GM19035 (cell line): ENCODE data around the gene SPACA9.

Experiments used
- ATAC-seq: cut with Tn5 transposase; IDR thresholded peaks from one replicate; pipeline ENCODE4 v1.9.1; 2021; ENCODE audit not compliant: unreplicated experiment

The SPACA9 gene

DNA sequence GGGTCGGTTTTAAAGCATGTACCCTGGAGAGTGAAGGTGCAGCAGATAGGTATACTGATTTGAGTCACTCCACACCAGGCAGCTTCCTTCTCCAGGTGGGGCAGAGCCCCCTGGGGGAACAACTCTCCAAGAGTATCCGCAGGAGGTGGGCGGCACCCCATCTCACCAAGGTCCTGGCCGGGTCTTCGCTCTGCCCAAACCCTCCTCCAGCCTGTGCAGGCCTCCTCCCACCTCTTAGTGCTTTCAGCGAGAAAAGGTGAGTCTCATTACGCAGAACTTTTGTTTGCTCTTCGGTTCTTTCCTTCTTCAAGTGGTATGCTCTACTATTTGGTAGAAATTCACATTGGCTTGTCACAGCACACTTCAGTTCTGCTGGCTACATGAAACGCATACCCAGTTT lies 13.7 kb downstream of the SPACA9 start:
- ATAC-seq = no peak

DNA sequence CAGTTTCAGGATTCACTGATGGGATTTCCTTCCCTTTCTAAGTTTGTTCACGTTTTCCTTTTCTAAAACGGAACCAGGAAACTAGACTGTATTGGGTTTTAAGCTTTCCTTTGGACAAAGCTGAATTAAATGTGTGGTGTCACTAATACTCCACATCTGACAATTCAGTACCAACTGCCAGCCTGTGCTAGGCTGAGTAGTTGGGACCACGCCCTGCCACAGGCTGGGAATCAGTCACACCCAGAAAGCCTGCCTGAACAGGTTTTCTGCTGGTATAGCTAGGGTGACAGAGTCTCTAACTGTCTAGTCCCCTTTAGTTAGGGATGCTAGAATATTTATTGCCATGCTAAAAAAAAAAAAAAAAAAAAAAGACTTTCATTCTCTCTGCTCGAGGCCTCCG lies 15.6 kb downstream of the SPACA9 start:
- ATAC-seq = no peak

DNA sequence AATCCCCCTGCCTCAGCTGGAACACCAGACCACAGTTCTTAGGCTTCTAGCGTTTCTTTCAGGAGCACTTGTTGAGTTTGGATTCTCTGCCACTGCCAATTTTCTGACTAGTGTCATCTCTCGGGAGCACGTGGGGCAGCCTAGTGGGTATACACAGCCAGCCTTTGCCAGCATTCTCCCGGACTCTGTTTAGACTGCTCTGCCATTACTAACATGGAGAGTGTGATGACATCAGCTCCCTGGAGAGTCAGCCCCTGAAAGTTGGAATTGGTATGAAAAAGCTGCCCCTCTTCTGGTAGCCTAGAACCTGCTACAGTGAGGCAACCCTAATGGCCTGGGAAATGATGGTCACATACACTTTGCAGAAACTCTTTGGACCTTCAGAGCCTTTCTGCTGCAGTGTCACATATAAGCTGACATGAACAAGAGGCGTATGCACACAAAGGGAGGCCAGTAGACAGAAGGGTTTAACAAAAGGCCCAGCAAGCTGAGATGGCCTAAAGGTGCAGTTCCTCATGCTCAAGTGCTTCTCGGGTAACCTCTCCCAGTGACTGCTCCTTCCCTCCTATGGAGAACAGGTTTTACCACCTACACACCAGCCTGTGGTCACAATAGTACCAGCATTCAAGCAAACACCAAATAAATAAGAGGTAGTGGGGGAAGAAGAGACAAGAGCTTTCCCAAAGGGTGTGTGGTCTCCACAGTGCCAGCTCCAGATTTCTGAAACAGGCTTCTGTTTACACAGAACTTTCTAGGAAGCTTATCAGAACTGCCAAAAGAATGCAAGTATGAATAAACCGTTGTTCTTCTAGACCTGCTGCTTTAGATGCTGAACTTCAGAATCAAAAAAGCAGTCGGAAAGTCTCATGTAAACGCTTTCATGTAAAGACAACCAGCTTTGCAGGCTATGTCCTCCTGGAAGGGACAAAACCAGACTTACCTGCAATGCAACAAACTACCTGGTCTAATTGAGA lies 16.5 kb downstream of the SPACA9 start:
- ATAC-seq = no peak

DNA sequence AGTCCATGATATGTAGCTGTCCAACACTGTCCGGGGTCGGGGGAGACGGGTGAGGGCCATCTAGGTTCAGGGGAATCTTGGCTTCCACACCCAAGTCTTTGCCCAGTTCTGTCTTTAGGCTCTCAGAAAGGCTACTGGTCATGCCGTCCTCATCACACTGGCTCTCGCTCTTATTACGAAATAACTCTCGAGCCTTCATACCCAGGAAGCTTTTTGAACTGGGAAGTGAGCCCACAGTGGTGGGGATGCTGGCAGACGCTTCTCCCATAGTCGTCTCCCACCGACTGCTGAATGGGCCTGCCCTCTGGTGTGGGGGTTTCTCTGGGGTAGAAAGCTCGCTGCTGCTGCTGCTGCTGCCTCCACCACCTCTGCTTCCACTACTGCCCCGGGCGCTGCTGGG lies 17.6 kb downstream of the SPACA9 start:
- ATAC-seq = no peak

DNA sequence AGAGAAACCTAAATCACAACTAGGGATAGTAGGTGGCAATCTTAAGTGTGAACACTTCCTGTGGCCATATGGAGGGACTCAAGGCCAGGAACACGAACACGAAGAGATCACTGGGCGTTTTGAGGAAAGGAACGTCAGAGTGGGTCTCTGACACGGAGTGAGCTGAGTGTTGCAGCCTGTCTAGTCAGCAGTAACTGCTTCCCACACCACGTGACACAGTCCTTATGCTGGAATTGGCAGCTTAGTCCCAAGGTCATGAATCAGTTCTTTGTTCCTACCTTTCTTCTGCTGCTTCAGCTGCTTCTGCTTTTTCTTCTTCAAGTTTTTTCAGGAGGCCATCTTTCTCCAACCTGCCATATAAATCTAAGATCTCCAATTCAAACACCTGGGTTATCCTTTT lies 18.2 kb downstream of the SPACA9 start:
- no peak for ATAC-seq

DNA sequence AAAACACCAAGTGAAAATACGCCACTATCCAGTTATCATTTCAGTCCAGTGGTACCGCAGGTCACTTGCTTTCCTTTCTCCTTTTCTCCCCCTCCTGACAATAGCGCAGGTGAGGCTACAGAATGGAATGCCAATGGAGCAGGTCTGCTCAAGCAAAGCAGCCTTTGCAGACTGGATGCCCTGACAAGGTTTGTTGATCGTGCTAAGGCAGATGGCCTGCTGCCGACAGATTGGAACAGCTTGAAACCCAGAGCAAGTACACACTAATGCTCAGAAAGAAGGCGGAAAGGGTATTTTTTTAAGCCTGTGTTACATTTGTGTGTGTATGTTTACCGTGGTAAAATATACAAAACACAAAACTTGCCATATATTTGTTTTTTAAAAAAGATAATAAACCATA lies 19.4 kb downstream of the SPACA9 start:
- ATAC-seq = no peak

DNA sequence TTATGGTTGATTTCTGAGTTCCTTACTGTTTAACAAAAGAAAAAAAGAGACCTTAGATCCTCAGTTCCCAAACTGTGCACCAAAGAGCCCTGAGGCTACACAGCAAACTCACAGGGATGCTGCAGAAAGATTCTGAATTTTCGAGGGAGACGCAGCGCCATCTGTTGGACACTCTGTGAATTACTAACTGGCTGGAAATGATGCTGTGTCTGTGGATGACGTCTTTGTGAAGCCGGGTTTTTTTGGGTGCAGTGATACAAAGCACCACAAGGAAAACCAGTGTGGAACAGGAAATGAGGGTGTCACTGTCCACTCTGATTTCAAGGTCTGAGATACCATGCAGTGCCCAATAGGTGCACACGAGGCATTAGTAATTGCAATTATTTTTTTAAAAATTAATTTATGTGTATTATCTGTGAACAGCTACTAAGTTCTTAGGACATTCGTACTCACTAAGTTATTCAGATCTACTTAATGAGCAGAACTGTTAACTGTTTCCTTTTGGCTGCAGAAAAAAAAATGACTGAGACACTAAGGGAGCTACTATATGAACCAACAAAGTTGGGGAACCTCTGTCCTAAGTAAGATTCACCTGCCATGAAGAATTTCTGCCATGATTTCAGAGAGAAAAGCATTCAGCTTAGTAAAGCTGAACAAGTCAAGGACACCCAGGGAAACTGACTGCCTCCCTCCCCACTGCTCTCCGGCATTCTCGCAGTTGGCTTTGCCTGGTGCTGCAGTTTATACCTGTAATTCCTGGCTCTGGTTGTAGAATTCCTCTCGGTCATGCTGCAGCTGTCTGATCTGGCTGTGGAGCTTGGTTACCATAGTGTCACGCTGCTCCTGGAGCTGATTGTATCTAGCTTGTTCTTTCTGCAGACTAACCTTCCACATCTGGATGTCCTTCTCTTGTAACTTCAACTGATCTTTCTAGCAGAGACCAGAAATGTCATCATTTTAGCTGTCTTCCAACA lies 23.4 kb downstream of the SPACA9 start:
- no peak for ATAC-seq

DNA sequence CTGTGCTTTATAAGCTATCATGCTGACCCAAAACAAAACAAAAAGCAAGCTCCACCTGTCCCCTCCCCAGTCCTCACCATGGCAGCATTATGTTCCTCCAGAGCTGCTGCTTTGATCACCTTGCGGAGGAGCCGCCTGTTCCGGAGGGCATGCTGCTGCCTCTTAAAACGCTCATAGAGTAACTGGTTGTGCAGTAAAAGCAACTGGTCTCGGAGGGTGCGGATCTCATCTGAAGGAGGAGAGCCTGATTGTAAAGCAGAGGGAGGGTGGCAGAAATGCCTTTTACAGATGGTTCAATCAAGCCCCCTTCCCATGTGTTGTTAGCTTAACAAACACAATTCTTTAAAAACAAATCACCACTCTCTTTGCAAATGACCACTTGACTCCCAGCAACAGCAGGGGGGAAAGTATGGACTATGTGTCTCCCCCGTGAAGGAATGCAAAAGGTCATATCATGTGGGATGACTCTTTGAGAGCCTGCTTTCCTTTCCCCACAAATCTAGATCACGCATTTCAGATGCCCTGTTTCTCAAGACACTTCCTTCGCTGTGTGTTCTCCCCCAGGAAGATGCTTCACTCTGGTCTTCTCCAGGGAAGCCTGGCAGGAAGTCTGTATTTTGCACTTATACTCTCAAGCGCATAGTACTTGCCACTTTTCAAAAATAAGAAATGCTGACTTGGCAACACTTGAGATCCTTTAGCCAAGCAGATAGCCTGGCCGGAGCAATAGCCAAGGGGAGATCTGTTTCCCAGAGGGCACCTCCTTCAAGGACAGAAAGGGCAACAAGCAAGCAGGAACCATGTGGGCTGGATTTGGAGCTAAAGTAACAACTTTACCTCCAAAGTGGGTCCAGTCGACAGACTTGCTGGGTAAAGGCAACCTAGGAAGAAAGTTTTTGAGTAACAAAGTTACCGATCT lies 25.1 kb downstream of the SPACA9 start:
- ATAC-seq = no peak

DNA sequence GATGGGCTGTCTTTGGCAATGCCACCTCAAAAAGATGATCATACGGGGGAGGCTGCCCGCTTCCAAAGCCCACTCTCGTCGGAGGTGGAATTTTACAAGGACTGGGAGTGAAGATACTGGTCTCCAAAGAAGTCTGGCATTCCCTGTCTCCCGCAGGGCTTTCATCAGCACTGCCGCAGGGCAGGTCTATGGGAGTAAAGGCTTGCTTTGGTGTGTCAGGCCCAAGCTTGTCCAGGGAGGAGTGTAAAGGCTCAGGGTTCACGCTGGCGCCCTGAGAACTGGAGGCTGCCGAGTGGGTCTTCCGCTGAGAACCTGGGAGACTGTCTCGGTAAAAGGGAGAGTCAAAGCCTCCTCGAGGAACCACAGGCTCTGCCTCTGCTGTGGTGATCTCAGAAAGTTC lies 27.0 kb downstream of the SPACA9 start:
- no peak for ATAC-seq

DNA sequence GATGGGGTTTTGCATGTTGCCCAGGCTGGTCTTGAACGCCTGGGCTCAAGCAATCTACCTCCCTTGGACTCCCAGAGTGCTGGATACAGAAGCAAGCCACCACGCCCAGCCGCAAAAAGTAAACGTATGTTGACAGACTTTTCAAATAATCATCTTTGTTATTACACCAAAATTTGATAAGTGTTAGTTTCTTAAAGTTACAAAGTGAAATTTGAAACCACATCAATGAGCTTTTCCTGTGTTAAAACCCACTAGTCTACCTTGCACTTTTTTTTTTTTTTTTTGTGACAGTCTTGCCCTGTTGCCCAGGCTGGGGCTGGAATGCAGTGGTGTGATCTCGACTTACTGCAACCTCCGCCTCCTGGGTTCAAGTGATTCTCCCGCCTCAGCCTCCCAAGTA lies 29.9 kb downstream of the SPACA9 start:
- no peak for ATAC-seq

DNA sequence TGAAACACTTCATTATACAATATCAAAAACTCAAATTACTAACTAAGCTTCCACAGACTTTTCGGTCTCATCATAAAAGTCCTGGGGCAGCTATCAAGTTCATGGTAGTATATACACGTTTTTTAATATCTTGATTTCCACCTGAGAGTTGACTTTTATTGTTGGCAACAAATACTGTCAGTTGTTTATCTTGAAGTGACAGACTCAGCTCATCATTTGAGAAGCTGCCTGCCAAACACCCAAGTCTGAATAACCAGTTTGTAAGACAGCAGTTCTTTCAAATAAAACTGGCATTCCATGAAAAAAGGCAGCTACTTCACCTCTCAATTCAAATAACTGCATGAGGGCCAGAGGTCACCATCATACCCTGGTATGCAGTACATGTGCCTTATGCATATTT lies 30.6 kb downstream of the SPACA9 start:
- no peak for ATAC-seq

DNA sequence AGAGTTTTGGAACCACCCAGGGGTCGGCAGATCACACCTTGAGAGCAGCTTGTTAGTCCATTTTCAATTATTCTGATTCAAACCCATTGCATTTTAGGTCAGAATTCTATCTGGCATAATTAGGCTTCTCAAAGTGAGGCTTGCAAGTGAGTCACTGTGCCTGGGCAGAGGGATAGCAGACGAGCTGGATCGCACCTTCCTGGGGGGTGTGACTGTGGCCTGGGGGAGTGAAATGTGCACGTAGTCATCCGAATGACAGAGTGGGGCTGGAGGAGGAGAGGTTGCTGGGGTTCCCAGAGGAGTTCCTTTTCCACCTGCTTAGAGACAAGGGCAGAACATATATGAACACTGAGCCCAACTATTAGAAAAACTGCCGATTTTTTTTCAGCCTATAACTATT lies 31.7 kb downstream of the SPACA9 start:
- no peak for ATAC-seq

DNA sequence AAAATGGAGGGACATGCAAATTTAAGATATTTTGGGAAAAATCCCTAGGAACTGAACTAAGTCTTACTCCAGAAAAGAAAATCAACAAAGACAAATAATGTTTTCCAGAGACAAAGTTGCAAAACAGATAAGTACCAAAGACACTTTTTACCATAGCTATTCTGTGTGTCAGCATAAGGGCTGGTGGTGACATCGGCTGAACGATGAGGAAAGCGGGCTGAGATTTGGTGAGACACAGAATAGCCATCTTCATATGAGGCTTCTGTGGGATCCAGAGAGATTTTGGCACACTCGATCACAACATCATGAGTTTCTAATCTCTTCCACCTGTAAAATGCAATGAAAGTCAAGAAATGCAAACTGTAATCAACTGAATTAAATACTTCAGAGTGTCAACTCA lies 33.4 kb downstream of the SPACA9 start:
- no peak for ATAC-seq

DNA sequence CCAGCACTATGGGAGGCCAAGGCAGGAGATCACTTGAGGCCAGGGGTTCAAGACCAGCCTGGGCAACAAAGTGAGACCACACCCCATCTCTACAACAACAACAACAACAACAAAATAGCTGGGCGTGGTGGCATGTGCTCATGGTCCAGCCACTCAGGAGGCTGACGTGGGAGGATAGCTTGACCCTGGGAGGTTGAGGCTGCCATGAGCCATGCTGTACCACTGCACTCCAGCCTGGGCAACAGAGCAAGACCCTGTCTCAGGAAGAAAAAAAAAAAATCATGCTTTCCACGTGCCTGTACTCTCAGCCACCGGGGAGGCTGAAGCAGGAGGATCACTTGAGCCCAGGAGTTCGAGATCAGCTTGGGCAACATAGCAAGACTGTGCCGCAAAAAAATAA lies 36.2 kb downstream of the SPACA9 start:
- ATAC-seq = no peak

DNA sequence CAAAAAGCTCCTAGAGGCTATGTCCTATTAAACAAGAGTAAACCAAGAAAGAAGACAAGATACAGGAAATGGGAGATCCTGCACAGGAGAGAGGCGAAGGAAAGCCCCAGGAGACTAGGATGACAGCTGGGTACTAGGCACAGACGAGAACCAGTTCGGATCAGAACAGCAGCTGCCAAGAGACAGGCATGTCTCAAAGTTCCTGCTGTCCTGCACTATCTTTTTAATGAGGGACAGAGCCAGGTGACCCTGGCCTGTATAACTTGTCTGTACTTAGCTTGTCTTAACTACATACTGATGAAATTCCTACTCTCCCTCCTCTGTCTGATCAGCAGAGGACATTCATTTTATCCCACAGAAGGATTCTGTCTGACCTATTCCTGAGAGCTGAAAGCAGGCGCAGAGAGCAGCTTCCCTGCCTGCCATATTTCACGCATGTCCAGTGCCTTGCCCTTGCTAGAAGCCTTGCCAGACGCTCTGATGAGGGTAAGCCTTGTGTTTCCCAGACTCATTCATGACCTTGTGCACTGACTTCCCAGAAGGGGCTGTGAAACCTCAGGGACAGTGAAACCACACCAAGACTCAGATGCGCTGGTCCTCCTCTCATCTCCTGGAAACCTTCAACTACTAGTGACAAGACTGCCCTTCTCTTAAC lies 41.0 kb downstream of the SPACA9 start:
- ATAC-seq = no peak

DNA sequence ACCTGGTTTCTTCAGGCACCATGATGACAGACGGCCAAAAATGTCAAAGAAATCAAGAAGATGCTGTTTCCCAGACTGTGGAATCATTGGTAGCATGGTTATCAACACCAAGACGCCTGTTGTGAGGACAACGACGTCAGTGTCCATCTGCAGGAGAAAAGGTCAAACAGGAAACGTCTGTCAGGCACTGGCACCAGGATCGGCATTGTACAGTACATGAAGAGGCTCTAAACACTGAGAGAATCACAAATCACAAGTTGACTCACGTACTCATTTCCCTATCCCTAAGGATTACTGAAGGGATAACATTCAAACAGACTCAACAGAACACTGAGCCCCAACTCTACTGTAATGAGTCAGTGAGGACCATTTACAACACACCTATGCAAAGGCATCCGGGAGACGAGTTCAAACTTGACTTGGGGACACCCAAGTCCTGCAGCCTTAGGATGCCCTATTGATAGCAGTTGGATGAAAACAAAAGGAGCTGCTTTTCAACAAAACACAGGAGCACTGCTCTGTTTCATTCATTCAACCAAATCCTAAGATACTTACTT lies 44.7 kb downstream of the SPACA9 start:
- ATAC-seq = no peak

DNA sequence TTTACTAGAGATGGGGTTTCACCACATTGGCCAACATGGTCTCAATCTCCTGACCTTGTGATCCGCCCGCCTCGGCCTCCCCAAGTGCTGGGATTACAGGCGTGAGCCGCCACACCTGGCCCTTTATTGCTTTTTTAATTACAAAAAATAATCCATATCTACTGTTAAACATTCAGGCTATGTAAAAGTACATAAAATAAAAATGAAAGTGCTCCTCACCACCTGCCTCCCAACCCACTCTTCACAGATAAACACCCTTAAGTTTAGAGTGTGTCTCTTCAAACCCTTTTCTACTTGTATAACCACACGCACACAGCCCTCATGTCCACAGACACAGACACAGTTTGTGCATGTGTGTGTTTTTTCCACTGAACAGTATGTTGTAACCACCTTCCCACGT lies 49.0 kb downstream of the SPACA9 start:
- ATAC-seq = no peak

DNA sequence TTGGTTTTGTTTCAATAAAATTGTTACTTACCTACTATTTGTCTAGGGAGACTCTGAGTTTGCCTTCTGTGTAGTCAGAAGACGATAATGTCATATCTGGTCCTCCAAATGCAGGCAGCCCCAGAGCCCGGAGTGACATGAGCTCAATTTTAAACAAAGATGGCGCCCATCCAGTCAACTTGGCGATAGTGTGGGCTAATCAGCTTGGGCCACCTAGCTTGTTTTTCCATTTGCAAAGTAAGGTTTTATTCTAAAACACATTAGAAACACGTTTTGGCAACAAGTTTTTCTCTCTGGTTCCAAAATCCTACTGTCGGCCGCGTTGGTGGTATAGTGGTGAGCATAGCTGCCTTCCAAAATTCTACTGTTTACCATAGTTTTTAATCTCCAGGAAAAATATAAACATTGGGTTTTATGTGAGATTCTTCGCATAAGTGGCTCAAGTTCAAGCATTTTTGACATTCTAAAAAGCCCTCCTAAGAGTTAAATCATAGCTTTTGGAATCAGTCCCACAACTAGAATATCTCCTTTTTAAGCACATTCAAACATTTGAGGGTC lies 52.6 kb downstream of the SPACA9 start:
- no peak for ATAC-seq

DNA sequence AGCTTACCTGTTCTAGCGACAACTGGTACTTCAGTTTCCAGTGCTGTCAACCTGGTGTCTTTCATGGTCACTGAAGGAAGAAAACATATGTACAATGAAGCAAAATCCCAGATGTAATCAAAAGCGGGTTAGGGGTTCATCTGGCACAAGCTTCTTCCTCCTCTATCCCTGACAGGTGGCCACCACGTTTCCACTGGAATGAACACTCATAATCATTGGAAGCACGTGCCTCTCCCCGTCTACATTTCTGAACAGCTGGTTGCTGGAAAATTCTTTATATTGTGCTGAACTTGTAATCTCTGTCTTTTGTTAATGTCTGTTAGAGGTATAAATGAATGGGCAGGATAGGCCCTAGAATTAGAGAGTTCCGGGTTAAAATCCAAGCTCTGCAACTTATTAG lies 56.3 kb downstream of the SPACA9 start:
- no peak for ATAC-seq

DNA sequence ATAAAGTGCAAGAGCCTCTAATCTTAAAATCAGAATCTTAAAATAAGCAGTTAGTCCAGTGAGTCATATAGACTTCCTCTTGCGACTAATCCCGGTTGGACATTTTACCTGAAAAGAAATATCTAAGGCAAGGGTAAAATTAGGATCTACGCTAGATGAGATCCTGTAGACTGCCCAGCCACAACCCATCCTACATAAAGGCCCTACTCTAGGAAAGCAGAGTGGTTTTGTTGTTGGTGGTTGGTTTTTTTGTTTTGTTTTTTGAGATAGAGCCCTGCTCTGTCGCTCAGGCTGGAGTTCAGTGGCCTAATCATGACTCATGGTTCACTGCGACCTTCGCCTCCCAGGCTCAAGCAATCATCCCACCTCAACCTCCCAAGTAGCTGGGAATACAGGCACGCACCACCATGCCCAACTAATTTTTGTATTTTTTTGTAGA lies 58.8 kb downstream of the SPACA9 start:
- ATAC-seq = no peak
